ENCODE data around the gene LRP8. TPM values are rescaled to one million over a fixed set of nuclear protein-coding genes. Genes with fewer than 3 reads are reported as not detected.

The LRP8 gene
- total and polyA plus RNA-seq, 9 of the 15 experiments (the other 6 are each of a cell fraction or from before 2014, with no cell fraction given): 7.1 to 56.1 (median 31.3) TPM

GRCh38 chr1:53210954-53211353 lies 116.9 kb downstream of the LRP8 start (continued):
- no peak for TF ChIP-seq ZNF764 (CRISPR knock-in tag; IDR thresholded peaks at IDR 0.05; ENCODE audit: low read depth)
- no peak for TF ChIP-seq TEAD4 (IDR thresholded peaks at IDR 0.05; ENCODE audit: low read length)
- TF ChIP-seq TEAD4 (CRISPR knock-in tag; IDR thresholded peaks at IDR 0.05; ENCODE audit: borderline replicate concordance): no peak
- no peak for TF ChIP-seq ESRRB (CRISPR knock-in tag; IDR thresholded peaks at IDR 0.05; ENCODE audit: borderline replicate concordance)
- TF ChIP-seq TFAP4 (CRISPR knock-in tag; IDR thresholded peaks at IDR 0.05; ENCODE audit: borderline replicate concordance): 0 out of 2 replicates have a peak, but pooled peaks have one; percentile 30
- TF ChIP-seq ZBTB7A (IDR thresholded peaks at IDR 0.05; ENCODE audit: borderline replicate concordance, control insufficient read depth, low read depth, low read length): no peak
- no peak for TF ChIP-seq NFIX (CRISPR knock-in tag; IDR thresholded peaks at IDR 0.05; ENCODE audit: low read depth)
- no peak for TF ChIP-seq MYBL2 (IDR thresholded peaks at IDR 0.05; ENCODE audit: low read depth)
- no peak for TF ChIP-seq MYBL2 (CRISPR knock-in tag; IDR thresholded peaks at IDR 0.05; ENCODE audit: borderline replicate concordance)
- TF ChIP-seq ZNF316 (IDR thresholded peaks at IDR 0.05): no peak
- TF ChIP-seq ZNF277 (CRISPR knock-in tag; IDR thresholded peaks at IDR 0.05; ENCODE audit: borderline replicate concordance): no peak
- TF ChIP-seq FOXM1 (IDR thresholded peaks at IDR 0.05; ENCODE audit: low read depth): no peak
- no peak for TF ChIP-seq FOXM1 (CRISPR knock-in tag; IDR thresholded peaks at IDR 0.05; ENCODE audit: low read depth)
- TF ChIP-seq RBBP5 (IDR thresholded peaks at IDR 0.05; ENCODE audit: borderline replicate concordance, insufficient read depth, low read length, poor library complexity, severe bottlenecking): no peak
- TF ChIP-seq ZNF23 (CRISPR knock-in tag; IDR thresholded peaks at IDR 0.05): no peak
- TF ChIP-seq POLR2G (IDR thresholded peaks at IDR 0.05; ENCODE audit: low read depth, low read length): peak; percentile 59
- no peak for TF ChIP-seq COPS2 (conservative IDR thresholded peaks at IDR 0.05)
- TF ChIP-seq MAFF (IDR thresholded peaks at IDR 0.05; ENCODE audit: low read length): no peak
- peak; percentile 43 for TF ChIP-seq RBFOX2 (IDR thresholded peaks at IDR 0.05; ENCODE audit: low read depth, low read length)

Measured in K562 (cell line).